Colon (tissue), 2 donors: Measurements from ENCODE around the gene SRRD.

ENCODE experiments used
- FAIRE-seq: peaks from 2 replicates; lab custom pipeline; 2012; peaks lifted over from hg19 to GRCh38; lab: Jason Lieb, UNC
- donor health status: control.
- donor health status: control.

The SRRD gene

DNA sequence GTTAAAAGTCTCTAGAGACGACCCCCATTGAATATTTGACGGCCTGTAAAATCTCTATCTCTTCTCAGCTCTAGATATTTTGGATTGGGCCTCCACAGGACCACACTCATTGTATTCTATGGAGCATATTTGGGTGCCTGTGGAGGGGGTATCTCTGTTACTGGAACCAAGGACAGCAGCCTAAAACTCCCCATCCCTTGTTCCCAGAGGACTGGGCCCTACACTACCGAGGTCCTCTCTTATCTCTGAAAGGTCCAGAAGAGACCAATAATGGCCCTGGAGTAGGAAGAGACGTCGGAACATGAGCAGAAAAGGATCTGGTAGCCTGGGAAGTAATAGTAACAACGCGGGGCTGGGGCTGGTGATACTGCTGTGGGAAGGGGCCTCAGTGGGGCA is 636 bp upstream of the SRRD start:
- no peak for FAIRE-seq

DNA sequence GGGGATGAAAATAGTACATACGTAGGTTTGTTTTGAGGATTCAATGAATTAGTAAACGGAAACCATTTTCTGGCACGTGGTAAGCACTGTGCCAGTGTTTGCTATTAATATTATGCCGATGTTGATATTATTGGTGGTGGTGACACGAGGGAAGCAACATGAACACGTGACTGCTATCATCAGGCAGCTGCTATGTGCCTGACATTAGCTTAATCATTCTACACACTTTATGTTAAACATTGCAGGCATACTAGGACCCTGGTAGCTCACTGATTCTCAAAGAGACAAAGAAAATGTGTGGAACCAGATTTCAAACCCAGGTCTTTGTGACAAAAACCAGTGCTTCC is 656 bp downstream of the SRRD start:
- FAIRE-seq, result no peak

GRCh38 chr22:26485013-26485412 is 1.3 kb downstream of the SRRD start:
- no peak for FAIRE-seq

DNA sequence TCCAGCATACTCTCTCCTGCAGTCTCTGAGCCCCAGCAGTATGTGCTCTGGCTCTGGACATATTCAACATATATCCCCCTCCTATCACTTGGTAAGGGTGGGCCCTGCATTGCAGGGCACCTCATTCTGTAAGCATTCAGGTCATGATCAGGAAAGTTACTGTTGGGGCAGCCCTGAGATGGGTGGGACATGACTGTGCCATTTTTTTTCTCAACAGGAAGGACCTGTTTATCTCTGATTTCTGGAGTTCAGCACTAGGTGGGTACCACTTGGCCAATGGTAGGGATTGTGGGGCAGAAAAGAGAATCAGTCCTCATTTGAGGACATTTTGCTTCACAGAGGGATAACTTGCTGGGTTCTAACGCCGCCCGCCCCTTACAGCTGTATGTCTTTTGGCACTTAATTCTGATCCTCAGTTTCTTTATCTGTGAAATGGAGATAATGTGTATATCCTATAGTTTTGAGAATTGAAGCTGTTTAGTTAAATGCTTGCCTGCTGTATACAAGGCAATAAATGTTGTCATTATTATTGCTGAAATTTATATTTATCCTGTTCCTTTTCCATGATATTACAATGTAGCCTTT is 2.2 kb downstream of the SRRD start:
- no peak for FAIRE-seq

GRCh38 chr22:26486394-26486793 is 2.7 kb downstream of the SRRD start:
- FAIRE-seq, result no peak

DNA sequence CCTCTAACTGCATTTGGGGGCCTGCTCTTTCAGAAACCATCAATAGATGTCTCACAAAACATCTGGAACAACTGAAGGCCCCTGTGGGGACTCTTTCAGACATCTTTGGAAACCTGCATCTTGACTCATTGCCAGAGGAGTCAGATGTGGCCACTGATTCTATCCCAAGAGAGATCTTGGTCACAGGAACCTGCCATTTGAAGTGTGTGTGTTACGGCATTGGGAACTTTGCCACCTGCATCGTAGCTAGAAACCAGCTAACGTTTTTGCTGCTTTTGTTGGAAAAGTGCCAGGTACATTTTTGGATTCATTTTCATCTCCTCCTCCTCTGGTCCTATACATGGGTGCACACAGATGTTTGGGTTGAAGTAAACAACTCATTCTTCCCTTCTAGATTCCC is 4.3 kb downstream of the SRRD start:
- no peak for FAIRE-seq

GRCh38 chr22:26489447-26490036 is 5.9 kb downstream of the SRRD start:
- FAIRE-seq, result no peak

GRCh38 chr22:26492220-26492619 is 8.5 kb downstream of the SRRD start:
- FAIRE-seq, result no peak

DNA sequence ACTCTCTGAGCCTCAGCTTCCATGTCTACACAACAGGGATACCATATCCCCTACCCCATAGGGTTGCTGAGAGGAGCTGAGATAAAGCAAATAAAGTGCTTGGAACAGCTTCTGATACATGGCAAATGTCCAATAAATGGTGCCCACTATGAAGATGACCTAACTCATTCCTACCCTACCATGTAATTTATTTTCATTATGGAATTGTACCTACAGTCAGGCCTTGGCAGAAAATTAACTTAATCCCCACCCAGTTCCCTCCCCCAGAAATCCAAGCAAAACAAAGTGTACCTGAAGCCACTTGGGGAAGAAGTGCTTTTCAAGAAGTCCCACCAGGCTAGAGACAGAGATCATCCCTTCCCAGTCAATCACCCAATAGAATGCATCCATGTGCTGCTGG is 10.8 kb downstream of the SRRD start:
- no peak for FAIRE-seq

GRCh38 chr22:26496456-26496855 is 12.8 kb downstream of the SRRD start:
- FAIRE-seq, result no peak

GRCh38 chr22:26499188-26499703 is 15.6 kb downstream of the SRRD start:
- FAIRE-seq, result no peak

DNA sequence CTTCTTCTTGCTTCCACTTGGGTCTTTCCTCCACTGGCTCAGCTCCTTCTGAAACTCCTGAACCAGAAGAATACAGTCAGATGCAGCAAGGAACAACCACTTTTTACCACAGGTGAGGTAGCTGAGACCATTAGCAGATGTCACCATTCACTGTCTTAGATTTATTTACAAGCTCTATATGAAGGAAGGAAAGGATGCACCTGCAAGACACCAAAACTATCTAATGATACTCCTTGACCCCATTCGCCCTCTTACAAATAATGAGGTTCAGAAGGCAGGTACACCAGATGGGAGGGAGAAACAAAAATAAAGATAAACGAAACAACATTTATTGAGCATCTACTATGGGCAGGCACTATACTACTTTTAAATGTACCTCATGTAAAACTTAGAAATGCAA is 18.3 kb downstream of the SRRD start:
- no peak for FAIRE-seq

DNA sequence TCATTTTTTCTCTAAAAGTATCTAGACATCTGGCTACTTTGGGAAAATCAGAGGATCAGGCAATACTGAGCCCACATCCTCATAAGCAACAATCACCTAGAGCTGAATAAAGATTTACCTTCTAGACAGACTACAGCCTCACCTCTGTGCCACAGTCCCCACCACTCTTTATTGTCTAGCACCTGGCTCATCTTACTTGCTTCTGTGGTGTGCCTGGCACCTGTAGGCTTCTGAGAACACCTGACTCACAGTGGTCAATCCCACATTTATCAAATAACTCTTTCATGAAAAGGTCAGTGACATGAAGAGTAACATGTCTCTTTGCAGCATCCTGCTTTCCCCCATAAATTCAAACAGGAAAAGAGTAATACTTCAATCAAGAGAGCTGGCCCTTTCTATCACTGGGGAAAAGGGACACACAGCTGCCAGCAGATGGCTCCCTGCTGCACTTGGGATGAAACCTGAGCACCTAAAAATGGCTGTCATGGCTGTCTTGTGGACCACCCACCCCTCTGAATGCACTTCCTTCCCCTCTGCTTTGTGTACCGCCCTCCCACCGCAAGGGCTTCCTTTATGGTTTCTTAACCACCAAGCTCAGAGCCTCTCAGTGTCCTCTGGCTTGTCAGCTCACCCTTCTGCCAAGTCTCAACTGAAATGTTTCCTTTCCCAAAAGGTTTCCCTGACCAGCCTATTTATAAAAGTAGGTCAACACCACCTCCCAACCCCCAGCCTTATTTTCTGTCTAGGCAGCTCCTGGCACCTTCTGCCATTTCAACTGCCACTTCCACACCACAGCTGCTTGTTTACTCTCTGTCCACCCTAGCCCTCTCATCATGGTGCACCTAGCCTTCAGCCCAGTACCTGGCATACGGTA is 19.2 kb downstream of the SRRD start:
- FAIRE-seq, result no peak

- FAIRE-seq, result no peak
Measured at GRCh38 chr22:26503758-26504157, 20.1 kb downstream of the SRRD start.

DNA sequence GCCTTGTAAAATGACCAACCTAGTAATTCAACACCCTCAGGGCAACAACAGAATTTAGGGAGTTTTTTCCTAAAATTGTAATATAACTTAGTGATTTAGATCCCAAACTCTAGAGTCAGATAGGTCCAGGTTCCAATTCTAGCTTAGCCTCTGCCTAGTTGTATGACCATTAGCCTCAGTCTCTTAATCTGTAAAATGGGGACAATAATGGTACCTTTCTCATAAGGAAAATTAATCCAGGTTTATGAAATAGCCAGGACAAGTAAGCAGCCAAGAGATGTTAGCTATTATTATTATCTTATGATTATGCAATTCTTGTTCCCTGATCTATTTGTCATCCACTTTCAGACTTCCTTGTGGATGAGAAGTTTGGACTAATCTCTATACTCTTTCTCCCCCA is 24.5 kb downstream of the SRRD start:
- no peak for FAIRE-seq

- FAIRE-seq, result no peak
Measured at GRCh38 chr22:26512149-26512793, 28.6 kb downstream of the SRRD start, which contains the start of gene TFIP11. Gene TFIP11 (minus strand): TSS chr22:26512473. CDS start chr22:26510272, 2,201 bp downstream.

DNA sequence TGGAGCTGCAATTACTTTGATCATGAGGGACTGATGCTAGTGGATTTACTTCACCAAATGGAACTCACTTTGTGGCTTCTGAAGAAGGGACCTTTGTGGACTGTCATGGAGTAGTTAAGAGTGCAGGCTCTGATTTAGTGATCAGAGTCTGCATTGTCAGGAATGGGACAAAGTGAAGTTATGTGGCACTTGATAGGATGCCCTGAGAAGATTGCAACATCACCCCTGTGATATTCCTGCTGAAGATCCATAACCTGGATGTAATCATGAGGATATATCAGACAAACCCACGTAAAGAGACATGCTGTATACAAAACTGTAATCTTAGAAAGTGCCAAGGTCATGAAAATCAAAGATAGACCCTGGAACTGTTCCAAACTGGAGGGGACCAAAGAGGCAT is 30.2 kb downstream of the SRRD start:
- FAIRE-seq, result no peak

DNA sequence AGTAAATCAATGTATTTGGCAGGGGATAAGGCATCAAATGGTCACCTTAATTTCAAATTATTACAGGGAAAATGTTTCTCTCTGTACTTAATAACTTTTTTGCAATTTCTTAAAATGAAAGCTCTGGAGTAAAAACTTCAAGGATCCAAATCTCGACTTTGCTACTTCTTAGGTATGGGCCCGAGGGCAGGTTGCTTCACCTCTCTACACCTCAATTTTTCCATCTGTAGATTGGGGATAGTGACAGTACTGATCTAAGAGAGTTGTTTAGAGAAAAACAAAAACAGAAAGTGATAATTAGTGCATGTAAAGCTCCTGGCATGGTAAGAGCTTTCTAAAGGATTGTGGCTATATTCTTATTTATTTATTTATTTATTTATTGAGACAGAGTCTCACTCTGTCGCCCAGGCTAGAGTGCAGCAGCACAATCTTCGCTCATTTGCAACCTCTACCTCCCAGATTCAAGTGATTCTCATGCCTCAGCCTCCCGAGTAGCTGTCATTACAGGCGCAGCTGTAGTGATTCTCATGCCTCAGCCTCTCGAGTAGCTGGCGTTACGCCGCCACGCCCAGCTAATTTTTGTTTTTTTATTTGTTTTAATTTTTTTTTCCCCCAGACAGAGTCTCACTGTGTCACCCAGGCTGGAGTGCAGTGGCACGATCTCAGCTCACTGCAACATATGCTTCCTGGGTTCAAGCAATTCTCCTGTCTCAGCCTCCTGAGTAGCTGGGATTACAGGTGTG is 30.9 kb downstream of the SRRD start:
- FAIRE-seq, result no peak

GRCh38 chr22:26515931-26516330 is 32.3 kb downstream of the SRRD start:
- no peak for FAIRE-seq

- FAIRE-seq, result no peak
Measured at GRCh38 chr22:26516503-26516902, 32.8 kb downstream of the SRRD start.

- FAIRE-seq, result no peak
Measured at GRCh38 chr22:26517429-26517828, 33.8 kb downstream of the SRRD start.

- FAIRE-seq, result no peak
Measured at GRCh38 chr22:26522012-26522411, 38.3 kb downstream of the SRRD start.
